H9 (cell line): Measurements from ENCODE around the gene ADAMTS17. TPM values are rescaled to one million over a fixed set of nuclear protein-coding genes. Genes with fewer than 3 reads are reported as not detected.

Source experiments
- DNase-seq: peaks from one replicate; pipeline ENCODE4 v3.0.0-alpha.2; 2017
- H2AFZ ChIP-seq: one replicate; pipeline ENCODE4 v1.6.1; 2013; ENCODE audit warnings: mild to moderate bottlenecking, low read length, control low read depth, moderate library complexity
- H2AK5ac ChIP-seq: 2 replicates; pipeline ENCODE4 v1.6.1; 2013; ENCODE audit warnings: low read length, control low read depth, mixed read lengths; ENCODE audit not compliant: insufficient read length
- H2BK120ac ChIP-seq: one replicate; pipeline ENCODE4 v1.6.1; 2013; ENCODE audit warnings: low read depth, mild to moderate bottlenecking, low read length, control low read depth, inconsistent platforms; ENCODE audit not compliant: poor library complexity, severe bottlenecking
- H2BK12ac ChIP-seq: 2 replicates; pipeline ENCODE4 v1.6.1; 2013; ENCODE audit warnings: low read length, control low read depth, mixed read lengths, low read depth; ENCODE audit not compliant: insufficient read length
- H2BK15ac ChIP-seq: 2 replicates; pipeline ENCODE4 v1.6.1; 2013; ENCODE audit warnings: low read depth, low read length, control low read depth
- H2BK20ac ChIP-seq: one replicate; pipeline ENCODE4 v1.6.1; 2013; ENCODE audit warnings: low read depth, mild to moderate bottlenecking, low read length, control low read depth, inconsistent platforms; ENCODE audit not compliant: poor library complexity, severe bottlenecking
- H2BK5ac ChIP-seq: 2 replicates; pipeline ENCODE4 v1.6.1; 2013; ENCODE audit warnings: low read length, control low read depth, mixed read lengths; ENCODE audit not compliant: insufficient read length
- H3K14ac ChIP-seq: 2 replicates; pipeline ENCODE4 v1.6.1; 2013; ENCODE audit warnings: low read length, control low read depth; ENCODE audit not compliant: insufficient read depth
- H3K18ac ChIP-seq: 2 replicates; pipeline ENCODE4 v1.6.1; 2013; ENCODE audit warnings: low read depth, mild to moderate bottlenecking, mixed read lengths, low read length, control low read depth; ENCODE audit not compliant: insufficient read length
- H3K23ac ChIP-seq: 2 replicates; pipeline ENCODE4 v1.6.1; 2013; ENCODE audit warnings: low read length, control low read depth, mixed read lengths, low read depth; ENCODE audit not compliant: insufficient read length
- H3K23me2 ChIP-seq: 2 replicates; pipeline ENCODE4 v1.6.1; 2013; ENCODE audit warnings: low read depth, mild to moderate bottlenecking, mixed read lengths, low read length, control low read depth; ENCODE audit not compliant: insufficient read length, poor library complexity, severe bottlenecking
- H3K27ac ChIP-seq: 2 replicates; pipeline ENCODE4 v1.5.1; 2013; ENCODE audit warnings: low read length, control low read depth, mixed read lengths, low read depth; ENCODE audit not compliant: insufficient read length
- H3K27me3 ChIP-seq: 2 replicates; pipeline ENCODE4 v1.6.1; 2013; ENCODE audit warnings: low read length, control low read depth, inconsistent platforms; ENCODE audit not compliant: insufficient read depth
- H3K4ac ChIP-seq: 2 replicates; pipeline ENCODE4 v1.6.1; 2013; ENCODE audit warnings: low read depth, mild to moderate bottlenecking, control low read depth, inconsistent platforms, low read length, moderate library complexity
- H3K4me1 ChIP-seq: 2 replicates; pipeline ENCODE4 v1.6.1; 2013; ENCODE audit warnings: low read length, control low read depth, inconsistent platforms; ENCODE audit not compliant: insufficient read depth
- H3K4me2 ChIP-seq: 2 replicates; pipeline ENCODE4 v1.6.1; 2013; ENCODE audit warnings: low read length, control low read depth, mixed read lengths; ENCODE audit not compliant: insufficient read length, insufficient read depth
- H3K56ac ChIP-seq: 2 replicates; pipeline ENCODE4 v1.6.1; 2013; ENCODE audit warnings: low read depth, mild to moderate bottlenecking, mixed read lengths, low read length, control low read depth; ENCODE audit not compliant: insufficient read length
- H3K79me1 ChIP-seq: 2 replicates; pipeline ENCODE4 v1.6.1; 2013; ENCODE audit warnings: low read depth, mild to moderate bottlenecking, moderate library complexity, low read length, control low read depth, inconsistent platforms; ENCODE audit not compliant: insufficient read depth, poor library complexity, severe bottlenecking
- H3K79me2 ChIP-seq: 2 replicates; pipeline ENCODE4 v1.6.1; 2013; ENCODE audit warnings: low read length, control low read depth, inconsistent platforms; ENCODE audit not compliant: insufficient read depth
- H3K9ac ChIP-seq: 2 replicates; pipeline ENCODE4 v1.6.1; 2013; ENCODE audit warnings: low read length, control low read depth, mixed read lengths; ENCODE audit not compliant: insufficient read length; ENCODE audit errors: extremely low read depth
- H3K9me3 ChIP-seq: one replicate; pipeline ENCODE4 v1.6.1; 2013; ENCODE audit warnings: low read depth, low read length, inconsistent platforms; ENCODE audit not compliant: control insufficient read depth
- H3T11ph ChIP-seq: one replicate; pipeline ENCODE4 v1.6.1; 2013; ENCODE audit warnings: mild to moderate bottlenecking, low read length, control low read depth, inconsistent platforms
- H4K20me1 ChIP-seq: one replicate; pipeline ENCODE4 v1.6.1; 2013; ENCODE audit not compliant: control insufficient read depth, insufficient read length, insufficient read depth
- H4K5ac ChIP-seq: 2 replicates; pipeline ENCODE4 v1.6.1; 2013; ENCODE audit warnings: low read depth, mild to moderate bottlenecking, mixed read lengths, low read length, control low read depth; ENCODE audit not compliant: insufficient read length
- H4K8ac ChIP-seq: replicated peaks from 2 replicates; pipeline ENCODE4 v1.6.1; 2013; ENCODE audit warnings: low read length, control low read depth, mixed read lengths, low read depth; ENCODE audit not compliant: insufficient read length
- H4K91ac ChIP-seq: 2 replicates; pipeline ENCODE4 v1.6.1; 2013; ENCODE audit warnings: low read depth, mild to moderate bottlenecking, moderate library complexity, mixed read lengths, low read length, control low read depth; ENCODE audit not compliant: insufficient read length
- H3K27ac Mint-ChIP-seq, 3 experiments: 2 replicates in 2 of 3; 3 replicates in 1 of 3; pipeline ENCODE4 v1.8.0; 2020 to 2021; ENCODE audit warnings: mixed read lengths in 3 of 3, mild to moderate bottlenecking in 1 of 3, moderate library complexity in 1 of 3
- H3K27me3 Mint-ChIP-seq: 2 replicates; pipeline ENCODE4 v1.8.0; 2021; ENCODE audit warnings: low read depth, mild to moderate bottlenecking, moderate library complexity, mixed read lengths
- H3K36me3 Mint-ChIP-seq, 3 experiments: 2 replicates in 2 of 3; 3 replicates in 1 of 3; pipeline ENCODE4 v1.8.0; 2020 to 2021; ENCODE audit warnings: low read depth in 3 of 3, mixed read lengths in 3 of 3; ENCODE audit not compliant: insufficient read depth in 1 of 3
- H3K4me1 Mint-ChIP-seq, 2 experiments: 2 replicates each; pipeline ENCODE4 v1.8.0; 2020; ENCODE audit warnings: mixed read lengths in 2 of 2
- H3K4me3 Mint-ChIP-seq, 2 experiments: 2 replicates in 1 of 2; 3 replicates in 1 of 2; pipeline ENCODE4 v1.8.0; 2020 to 2021; ENCODE audit warnings: mild to moderate bottlenecking in 2 of 2, mixed read lengths in 2 of 2, moderate library complexity in 1 of 2
- H3K9me3 Mint-ChIP-seq, 2 experiments: 2 replicates in 1 of 2; 3 replicates in 1 of 2; pipeline ENCODE4 v1.8.0; 2020; ENCODE audit warnings: mild to moderate bottlenecking in 2 of 2, mixed read lengths in 2 of 2, moderate library complexity in 1 of 2
- WGBS: extraction: QIAGEN DNeasy Blood & Tissue Kit; methylation state at CpG from one replicate; pipeline ENCODE4 v1.1.7; 2013; ENCODE audit warnings: missing lambda C conversion rate, low lambda C conversion rate, mixed read lengths; ENCODE audit not compliant: insufficient read length; ENCODE audit errors: extremely low coverage; 5-methylcytosine and 5-hydroxymethylcytosine counted together
- total RNA-seq: library from RNA; stranded (reverse); gene quantifications from 2 replicates; pipeline ENCODE4 v1.2.1, GENCODE V29; 2021
- TF ChIP-seq, protein P1 (sequence below): fragments of 200-600 bp; sonication (generic); conservative IDR thresholded peaks from 3 replicates; pipeline ENCODE4 v1.8.0; 2021; ENCODE audit warnings: antibody characterized with exemption, mild to moderate bottlenecking

Gene ADAMTS17
- total RNA-seq, 1 experiment from 2014 or later, result 2.9 TPM

DNA sequence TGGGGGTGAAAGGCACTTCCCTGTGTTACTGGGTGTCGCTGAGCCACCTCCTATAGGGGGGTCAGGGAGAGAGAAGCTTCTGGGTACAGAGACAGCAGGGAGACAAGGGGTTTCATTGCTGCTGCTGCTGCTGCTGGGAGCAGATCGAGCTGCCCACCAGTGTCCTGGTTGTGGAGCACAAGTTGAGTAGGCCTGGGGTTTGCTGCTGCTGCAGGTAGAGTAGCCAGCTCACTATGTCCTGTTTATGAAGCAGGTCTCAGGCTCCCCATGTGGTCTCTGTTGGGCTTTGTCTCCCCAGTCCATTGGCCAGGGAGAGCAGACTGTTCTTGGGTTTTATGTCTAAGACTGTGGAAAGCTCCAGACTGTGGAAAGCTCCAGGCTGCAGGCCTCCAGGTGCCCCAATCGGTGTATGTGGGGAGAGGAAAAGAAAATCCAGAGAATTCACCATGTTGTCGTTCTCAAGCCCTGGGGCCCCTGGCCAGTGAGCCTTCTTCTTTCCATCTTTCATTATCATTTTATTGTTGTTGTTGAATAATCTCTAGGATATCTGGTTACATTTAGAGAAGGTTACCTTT is 157.8 kb downstream of the ADAMTS17 start:
- Histone ChIP-seq H3K79me2 (no peaks in the 10 kb centered on the region), H3K9me3 (no peaks in the 10 kb centered on the region), H3K18ac (peak overlapping the region; percentile 40), H3K23me2 (no peaks in the 10 kb centered on the region), H3K56ac (no peak overlapping the region), H3K27ac (no peak overlapping the region), H2BK20ac (no peak overlapping the region), H4K91ac (no peak overlapping the region), H3K9ac (no peak overlapping the region), H4K5ac (no peak overlapping the region), H2BK120ac (no peak overlapping the region), H2BK15ac (no peak overlapping the region), H2BK5ac (no peak overlapping the region), H3K4me1 (no peaks in the 10 kb centered on the region), H2AFZ (no peak overlapping the region), H3T11ph (no peak overlapping the region), H3K27me3 (no peaks in the 10 kb centered on the region), H2AK5ac (no peak overlapping the region), H2BK12ac (no peak overlapping the region), H3K23ac (no peak overlapping the region), H4K8ac (no peak overlapping the region), H3K79me1 (no peaks in the 10 kb centered on the region), H4K20me1 (no peaks in the 10 kb centered on the region), H3K14ac (no peak overlapping the region), H3K4ac (no peak overlapping the region), H3K4me2 (no peak overlapping the region)
- H3K36me3 Mint-ChIP-seq, result no peaks in the 10 kb centered on the region
- peak overlapping the region in 1 of 3 experiments; percentile 34; a peak in 1 of 7 replicates for H3K27ac Mint-ChIP-seq
- TF ChIP-seq, protein P1, sequence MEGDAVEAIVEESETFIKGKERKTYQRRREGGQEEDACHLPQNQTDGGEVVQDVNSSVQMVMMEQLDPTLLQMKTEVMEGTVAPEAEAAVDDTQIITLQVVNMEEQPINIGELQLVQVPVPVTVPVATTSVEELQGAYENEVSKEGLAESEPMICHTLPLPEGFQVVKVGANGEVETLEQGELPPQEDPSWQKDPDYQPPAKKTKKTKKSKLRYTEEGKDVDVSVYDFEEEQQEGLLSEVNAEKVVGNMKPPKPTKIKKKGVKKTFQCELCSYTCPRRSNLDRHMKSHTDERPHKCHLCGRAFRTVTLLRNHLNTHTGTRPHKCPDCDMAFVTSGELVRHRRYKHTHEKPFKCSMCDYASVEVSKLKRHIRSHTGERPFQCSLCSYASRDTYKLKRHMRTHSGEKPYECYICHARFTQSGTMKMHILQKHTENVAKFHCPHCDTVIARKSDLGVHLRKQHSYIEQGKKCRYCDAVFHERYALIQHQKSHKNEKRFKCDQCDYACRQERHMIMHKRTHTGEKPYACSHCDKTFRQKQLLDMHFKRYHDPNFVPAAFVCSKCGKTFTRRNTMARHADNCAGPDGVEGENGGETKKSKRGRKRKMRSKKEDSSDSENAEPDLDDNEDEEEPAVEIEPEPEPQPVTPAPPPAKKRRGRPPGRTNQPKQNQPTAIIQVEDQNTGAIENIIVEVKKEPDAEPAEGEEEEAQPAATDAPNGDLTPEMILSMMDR, result no peak
- DNase-seq, result no peak
- peaks cover 5% of the 10 kb centered on the region for H3K27me3 Mint-ChIP-seq
- no CpG with 5 or more reads among the region's 4 CpGs for WGBS
- H3K9me3 Mint-ChIP-seq, result no peaks in the 10 kb centered on the region; a peak in 1 of 5 replicates
- no peaks in the 10 kb centered on the region for H3K4me1 Mint-ChIP-seq
- no peak overlapping the region for H3K4me3 Mint-ChIP-seq
